SU-DHL-6 (cell line): Measurements from ENCODE around the gene STS.

Experiments
- H2AFZ ChIP-seq: fragments of 200-600 bp; sonication (generic); 2 replicates; pipeline ENCODE4 v1.6.1; 2014; ENCODE audit warnings: low read depth, mild to moderate bottlenecking, moderate library complexity, mixed read lengths, antibody characterized with exemption, low read length; ENCODE audit not compliant: severe bottlenecking
- H3F3A ChIP-seq: fragments of 200-600 bp; shearing (Covaris generic); 2 replicates; pipeline ENCODE4 v1.6.0; 2016; ENCODE audit warnings: antibody characterized with exemption, mild to moderate bottlenecking; ENCODE audit not compliant: insufficient read depth
- H3K27ac ChIP-seq: fragments of 200-600 bp; sonication (generic); 2 replicates; pipeline ENCODE4 v1.5.1; 2016; ENCODE audit warnings: low read depth, mild to moderate bottlenecking, low read length, moderate library complexity, mixed read lengths
- H3K27me3 ChIP-seq: fragments of 200-600 bp; sonication (generic), shearing (Covaris generic); 2 replicates; pipeline ENCODE4 v1.6.0; 2014; ENCODE audit warnings: mild to moderate bottlenecking, low read length
- H3K36me3 ChIP-seq: fragments of 200-600 bp; sonication (generic); 2 replicates; pipeline ENCODE4 v1.6.1; 2014; ENCODE audit warnings: mild to moderate bottlenecking, low read length, mixed read lengths
- H3K4me2 ChIP-seq: fragments of 300-600, 200-600 bp; shearing (Covaris generic), sonication (generic); 2 replicates; pipeline ENCODE4 v1.6.0; 2014; ENCODE audit warnings: low read length, low read depth, mild to moderate bottlenecking; ENCODE audit not compliant: poor library complexity, severe bottlenecking
- H3K4me3 ChIP-seq: fragments of 200-600 bp; sonication (generic); 2 replicates; pipeline ENCODE4 v1.5.1; 2014; ENCODE audit warnings: antibody characterized with exemption, low read length, mild to moderate bottlenecking, mixed read lengths; ENCODE audit not compliant: insufficient read depth, poor library complexity, severe bottlenecking
- H3K79me2 ChIP-seq: fragments of 200-600 bp; sonication (generic); 2 replicates; pipeline ENCODE4 v1.6.1; 2014; ENCODE audit warnings: mild to moderate bottlenecking, low read length, moderate library complexity; ENCODE audit not compliant: insufficient read depth
- H3K9ac ChIP-seq: fragments of 200-600 bp; sonication (generic); 2 replicates; pipeline ENCODE4 v1.7.0; 2014; ENCODE audit warnings: mild to moderate bottlenecking, low read length
- H3K9me2 ChIP-seq: fragments of 200-600 bp; sonication (generic); replicated peaks from 2 replicates; pipeline ENCODE4 v1.6.1; 2014; ENCODE audit warnings: low read length; ENCODE audit not compliant: insufficient read depth
- H3K9me3 ChIP-seq: fragments of 200-600 bp; sonication (generic); 2 replicates; pipeline ENCODE4 v1.6.1; 2014; ENCODE audit warnings: low read length, mixed read lengths; ENCODE audit not compliant: insufficient read depth
- H4K20me1 ChIP-seq: fragments of 200-600 bp; sonication (generic); 2 replicates; pipeline ENCODE4 v1.6.1; 2014; ENCODE audit warnings: low read depth, mild to moderate bottlenecking, antibody characterized with exemption, low read length, moderate library complexity, mixed read lengths
- CTCF ChIP-seq: fragments of 200-600 bp; sonication (generic); IDR thresholded peaks from one replicate; pipeline ENCODE4 v1.5.1; 2017; ENCODE audit warnings: antibody characterized with exemption, mild to moderate bottlenecking, low read length, moderate library complexity; ENCODE audit not compliant: insufficient read depth, poor library complexity, severe bottlenecking
- EZH2phosphoT487 ChIP-seq: fragments of 200-600 bp; sonication (generic), shearing (Covaris generic); conservative IDR thresholded peaks from 2 replicates; pipeline ENCODE4 v1.6.1; 2018; ENCODE audit warnings: mild to moderate bottlenecking, antibody characterized with exemption, low read length, moderate library complexity, mixed read lengths

STS gene

GRCh38 chrX:7179446-7179845 lies 31.9 kb downstream of the STS start:
- H3K79me2 ChIP-seq: peaks cover 4% of the 10 kb centered on the region
- TF ChIP-seq CTCF: no peak
- no peak for TF ChIP-seq EZH2phosphoT487
- H3K27me3 ChIP-seq: no peaks in the 10 kb centered on the region

GRCh38 chrX:7184816-7185215 lies 37.3 kb downstream of the STS start:
- no peak overlapping the region for H3K4me3 ChIP-seq
- no peak overlapping the region for H3K27ac ChIP-seq
- no peak overlapping the region for H3K9ac ChIP-seq
- H3K9me3 ChIP-seq: no peaks in the 10 kb centered on the region
- TF ChIP-seq CTCF (no peak), EZH2phosphoT487 (no peak)
- no peaks in the 10 kb centered on the region for H4K20me1 ChIP-seq
- no peaks in the 10 kb centered on the region for H3K36me3 ChIP-seq
- H2AFZ ChIP-seq: no peak overlapping the region
- no peaks in the 10 kb centered on the region for H3K27me3 ChIP-seq
- no peak overlapping the region for H3K4me2 ChIP-seq
- peaks cover 5% of the 10 kb centered on the region; the same call in 1 of the 2 replicates for H3K79me2 ChIP-seq
- no peaks in the 10 kb centered on the region for H3F3A ChIP-seq
- H3K9me2 ChIP-seq: no peaks in the 10 kb centered on the region

More at GRCh38 chrX:7179446-7179845, 31.9 kb downstream of the STS start:
- no peaks in the 10 kb centered on the region for H3K36me3 ChIP-seq
- H4K20me1 ChIP-seq: no peaks in the 10 kb centered on the region
- no peaks in the 10 kb centered on the region for H3K9me3 ChIP-seq
- H3K9ac ChIP-seq: no peak overlapping the region
- H3K27ac ChIP-seq: no peak overlapping the region
- H2AFZ ChIP-seq: no peak overlapping the region
- no peaks in the 10 kb centered on the region for H3F3A ChIP-seq
- H3K4me3 ChIP-seq: no peak overlapping the region
- H3K4me2 ChIP-seq: no peak overlapping the region
- no peaks in the 10 kb centered on the region for H3K9me2 ChIP-seq

GRCh38 chrX:7188672-7189071 lies 41.2 kb downstream of the STS start:
- H3K4me3 ChIP-seq: no peak overlapping the region
- no peaks in the 10 kb centered on the region for H3K36me3 ChIP-seq
- no peak overlapping the region for H2AFZ ChIP-seq
- H3K79me2 ChIP-seq: peaks cover 5% of the 10 kb centered on the region; the same call in 1 of the 2 replicates
- no peaks in the 10 kb centered on the region for H3K9me2 ChIP-seq
- H3K9me3 ChIP-seq: no peaks in the 10 kb centered on the region
- TF ChIP-seq EZH2phosphoT487 (no peak), CTCF (no peak)
- H3F3A ChIP-seq: no peaks in the 10 kb centered on the region
- no peaks in the 10 kb centered on the region for H3K27me3 ChIP-seq
- no peaks in the 10 kb centered on the region for H4K20me1 ChIP-seq
- H3K27ac ChIP-seq: no peak overlapping the region
- no peak overlapping the region for H3K4me2 ChIP-seq
- H3K9ac ChIP-seq: no peak overlapping the region
